Ascending aorta (tissue), 2 donors: Measurements from ENCODE around the gene JOSD2. TPM values are rescaled to one million over a fixed set of nuclear protein-coding genes. Genes with fewer than 3 reads are reported as not detected.

Source experiments
- DNase-seq, 2 donors: peaks; one replicate each; pipeline ENCODE4 v3.0.0-alpha.2; 2019; ENCODE audit warnings: low spot score in 2 of 2
- H3K27ac ChIP-seq, 2 donors: fragments of 200-600 bp; sonication (generic); one replicate each; pipeline ENCODE4 v1.5.1; 2016 to 2017; ENCODE audit warnings: mild to moderate bottlenecking in 1 of 2
- H3K27me3 ChIP-seq: fragments of 200-600 bp; sonication (generic); one replicate; pipeline ENCODE4 v1.5.1; 2017
- H3K36me3 ChIP-seq, 2 donors: fragments of 200-600 bp; sonication (generic); one replicate each; pipeline ENCODE4 v1.5.1; 2016
- H3K4me1 ChIP-seq, 2 donors: fragments of 200-600 bp; sonication (generic); one replicate each; pipeline ENCODE4 v1.5.1; 2016 to 2017; ENCODE audit warnings: mild to moderate bottlenecking in 1 of 2
- H3K4me3 ChIP-seq, 2 donors: fragments of 200-600 bp; sonication (generic); one replicate each; pipeline ENCODE4 v1.5.1; 2016 to 2017; ENCODE audit warnings: mild to moderate bottlenecking in 1 of 2
- H3K9me3 ChIP-seq, 2 donors: fragments of 200-600 bp; sonication (generic); one replicate each; pipeline ENCODE4 v1.5.1; 2016
- CTCF ChIP-seq, 3 experiments: fragments of 200-600 bp in 2 of 3; fragments of 450-650 bp in 1 of 3; sonication (generic) in 2 of 3; IDR thresholded peaks; one replicate each; pipeline ENCODE4 v1.5.1; 2016 to 2019; ENCODE audit warnings: antibody characterized with exemption in 3 of 3, mild to moderate bottlenecking in 1 of 3, moderate library complexity in 1 of 3
- intact Hi-C: fragments of 100-400 bp; cut with DNase I; formaldehyde crosslinking; loops from one replicate; pipeline ENCODE4 v1.15.1; 2023
- total RNA-seq: library from RNA; depleted of rRNA; stranded (reverse); fragments of >200 nt; gene quantifications from one replicate; pipeline ENCODE4 v1.1.0, GENCODE V29; 2016

The JOSD2 gene
- total RNA-seq, 1 donor from 2014 or later, result 169 TPM

- H3K27me3 ChIP-seq, result peaks cover 8% of the 10 kb centered on the region
- H3K27ac ChIP-seq, result no peak overlapping the region
- TF ChIP-seq CTCF (IDR thresholded peaks at IDR 0.05), result no peak
- no peak for DNase-seq
- H3K4me1 ChIP-seq, result peaks cover 0 to 4% of the 10 kb centered on the region in 2 donors
- H3K9me3 ChIP-seq, result no peaks in the 10 kb centered on the region
- H3K4me3 ChIP-seq, result no peak overlapping the region
- H3K36me3 ChIP-seq, result no peaks in the 10 kb centered on the region
- intact Hi-C loops, result no loop called here
Observed at GRCh38 chr19:50552540-50552939, 41.5 kb upstream of the JOSD2 start.

- Histone ChIP-seq H3K4me1 (peaks cover 0 to 3% of the 10 kb centered on the region in 2 donors), H3K9me3 (no peaks in the 10 kb centered on the region), H3K4me3 (peak overlapping the region; percentile 16 to 64), H3K36me3 (no peaks in the 10 kb centered on the region), H3K27ac (peak overlapping the region in 1 of 2 donors; percentile 41), H3K27me3 (peaks cover 6% of the 10 kb centered on the region)
- no peak for TF ChIP-seq CTCF (IDR thresholded peaks at IDR 0.05)
- intact Hi-C loops, result no loop called here
- no peak for DNase-seq
Observed at GRCh38 chr19:50551715-50552187, 40.8 kb upstream of the JOSD2 start.

- H3K9me3 ChIP-seq, result no peaks in the 10 kb centered on the region
- H3K36me3 ChIP-seq, result no peaks in the 10 kb centered on the region
- TF ChIP-seq CTCF (IDR thresholded peaks at IDR 0.05), result no peak
- no peaks in the 10 kb centered on the region for H3K27me3 ChIP-seq
- H3K4me3 ChIP-seq, result peak overlapping the region; percentile 16 to 64
- H3K4me1 ChIP-seq, result no peaks in the 10 kb centered on the region
- peak overlapping the region in 1 of 2 donors; percentile 41 for H3K27ac ChIP-seq
- no peak for DNase-seq
- intact Hi-C loops, result no loop called here
Observed at GRCh38 chr19:50551034-50551714, 40.2 kb upstream of the JOSD2 start.

GRCh38 chr19:50550594-50550966 lies 39.6 kb upstream of the JOSD2 start:
- intact Hi-C loops, result no loop called here
- Histone ChIP-seq H3K4me1 (no peaks in the 10 kb centered on the region), H3K27ac (peak overlapping the region in 1 of 2 donors; percentile 41), H3K27me3 (no peaks in the 10 kb centered on the region), H3K9me3 (no peaks in the 10 kb centered on the region), H3K4me3 (peak overlapping the region; percentile 16 to 64), H3K36me3 (no peaks in the 10 kb centered on the region)
- no peak for TF ChIP-seq CTCF (IDR thresholded peaks at IDR 0.05)
- DNase-seq, result no peak

- Histone ChIP-seq H3K4me3 (peak overlapping the region in 1 of 2 donors; percentile 64), H3K4me1 (no peaks in the 10 kb centered on the region), H3K9me3 (no peaks in the 10 kb centered on the region), H3K27me3 (no peaks in the 10 kb centered on the region), H3K36me3 (no peaks in the 10 kb centered on the region), H3K27ac (no peak overlapping the region)
- no peak for DNase-seq
- intact Hi-C loops, result no loop called here
- TF ChIP-seq CTCF (IDR thresholded peaks at IDR 0.05), result no peak
Observed at GRCh38 chr19:50549927-50550593, 39.1 kb upstream of the JOSD2 start.
